Measurements from ENCODE around the gene CNEP1R1. TPM values are rescaled to one million over a fixed set of nuclear protein-coding genes. Genes with fewer than 3 reads are reported as not detected.

CNEP1R1 gene
- polyA plus RNA-seq, 2 of the 4 experiments (the other 2 are of a cell fraction), result 20.7 to 32.0 TPM

DNA sequence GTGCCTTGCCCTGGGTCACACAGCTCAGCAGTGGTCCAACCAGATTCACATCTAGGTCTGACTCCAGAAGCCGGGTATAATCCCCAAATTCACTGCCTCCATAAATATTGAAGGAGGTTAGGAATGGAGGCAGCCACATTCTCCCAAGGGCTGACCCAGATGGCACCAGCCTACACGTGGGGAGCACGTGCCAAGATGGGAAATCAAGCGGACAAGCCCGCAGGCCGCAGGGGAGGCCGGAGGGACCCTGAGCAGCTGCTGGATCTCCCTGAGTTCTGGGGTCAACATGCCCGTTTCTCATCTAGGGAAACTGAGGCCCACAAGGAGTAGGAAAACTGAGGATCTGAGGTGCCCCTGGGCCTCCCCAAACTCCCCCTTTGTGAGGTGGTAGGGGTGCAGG, 32.2 kb upstream of the CNEP1R1 start:
- no peaks in the 10 kb centered on the region for H3K9me3 ChIP-seq
- H3K4me2 ChIP-seq, result no peak overlapping the region
- 65% methylated on average over 8 of the region's 8 CpGs for WGBS (ENCODE audit: missing lambda C conversion rate)
- CTCF ChIA-PET, result no interaction called here
- TF ChIP-seq ZNF302 (CRISPR knock-in tag; IDR thresholded peaks at IDR 0.05) (no peak), CHD4 (IDR thresholded peaks at IDR 0.05; ENCODE audit: borderline replicate concordance) (no peak), HOXB5 (CRISPR knock-in tag; IDR thresholded peaks at IDR 0.05) (no peak), FOSL2 (IDR thresholded peaks at IDR 0.05) (no peak), FOSL2 (CRISPR knock-in tag; IDR thresholded peaks at IDR 0.05) (no peak), JUNB (IDR thresholded peaks at IDR 0.05) (no peak)
- TF ChIP-seq, protein P1, sequence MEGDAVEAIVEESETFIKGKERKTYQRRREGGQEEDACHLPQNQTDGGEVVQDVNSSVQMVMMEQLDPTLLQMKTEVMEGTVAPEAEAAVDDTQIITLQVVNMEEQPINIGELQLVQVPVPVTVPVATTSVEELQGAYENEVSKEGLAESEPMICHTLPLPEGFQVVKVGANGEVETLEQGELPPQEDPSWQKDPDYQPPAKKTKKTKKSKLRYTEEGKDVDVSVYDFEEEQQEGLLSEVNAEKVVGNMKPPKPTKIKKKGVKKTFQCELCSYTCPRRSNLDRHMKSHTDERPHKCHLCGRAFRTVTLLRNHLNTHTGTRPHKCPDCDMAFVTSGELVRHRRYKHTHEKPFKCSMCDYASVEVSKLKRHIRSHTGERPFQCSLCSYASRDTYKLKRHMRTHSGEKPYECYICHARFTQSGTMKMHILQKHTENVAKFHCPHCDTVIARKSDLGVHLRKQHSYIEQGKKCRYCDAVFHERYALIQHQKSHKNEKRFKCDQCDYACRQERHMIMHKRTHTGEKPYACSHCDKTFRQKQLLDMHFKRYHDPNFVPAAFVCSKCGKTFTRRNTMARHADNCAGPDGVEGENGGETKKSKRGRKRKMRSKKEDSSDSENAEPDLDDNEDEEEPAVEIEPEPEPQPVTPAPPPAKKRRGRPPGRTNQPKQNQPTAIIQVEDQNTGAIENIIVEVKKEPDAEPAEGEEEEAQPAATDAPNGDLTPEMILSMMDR (IDR thresholded peaks at IDR 0.05), result no peak
- ATAC-seq (no peak), FAIRE-seq (no peak), DNase-seq (ENCODE audit: low read depth in 1 of 2, low spot score in 1 of 2) (no peak)
- H3K4me3 ChIP-seq, result no peak overlapping the region
- POLR2A ChIA-PET, result no interaction called here
- no peaks in the 10 kb centered on the region for H3K4me1 ChIP-seq
- no peak overlapping the region for H3K27ac ChIP-seq

DNA sequence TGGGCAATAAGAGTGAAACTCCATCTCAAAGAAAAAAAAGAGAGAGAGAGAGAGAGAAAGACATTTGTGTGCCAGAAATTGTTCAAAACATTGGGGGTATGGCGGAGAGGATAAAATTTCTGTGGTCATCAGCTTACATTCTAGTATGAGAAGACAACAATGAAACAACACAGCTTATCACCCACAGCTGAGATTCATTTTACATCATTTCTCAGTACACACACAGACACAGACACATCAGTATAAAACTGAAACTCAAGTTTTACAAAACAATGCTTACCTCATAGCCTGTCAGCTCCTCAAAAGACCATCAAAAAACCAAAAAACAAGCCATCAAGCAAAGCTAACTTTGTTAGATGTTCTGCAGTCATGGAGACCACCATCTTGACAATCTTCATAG, 31.4 kb upstream of the CNEP1R1 start:
- H3K4me1 ChIP-seq, result no peaks in the 10 kb centered on the region
- no peak overlapping the region for H3K4me2 ChIP-seq
- WGBS (ENCODE audit: missing lambda C conversion rate), result 18% methylated on average over 1 of the region's 1 CpG
- FAIRE-seq (no peak), ATAC-seq (no peak), DNase-seq (ENCODE audit: low read depth in 1 of 2, low spot score in 1 of 2) (no peak)
- no peak overlapping the region for H3K27ac ChIP-seq
- ChIA-PET POLR2A (no interaction called here), CTCF (interaction anchor here (0.8 to 0.9 kb wide), 2 partner anchors 31 to 71 kb away, joined by 3 to 9 read pairs; partner anchors contain the start of gene CNEP1R1)
- TF ChIP-seq CBX2 (IDR thresholded peaks at IDR 0.05; ENCODE audit: borderline replicate concordance, low read depth) (no peak), KDM1A (IDR thresholded peaks at IDR 0.05; ENCODE audit: low read depth) (no peak), TP53 (CRISPR knock-in tag; IDR thresholded peaks at IDR 0.05) (no peak)
- no peak overlapping the region for H3K4me3 ChIP-seq
- H3K9me3 ChIP-seq, result no peaks in the 10 kb centered on the region

DNA sequence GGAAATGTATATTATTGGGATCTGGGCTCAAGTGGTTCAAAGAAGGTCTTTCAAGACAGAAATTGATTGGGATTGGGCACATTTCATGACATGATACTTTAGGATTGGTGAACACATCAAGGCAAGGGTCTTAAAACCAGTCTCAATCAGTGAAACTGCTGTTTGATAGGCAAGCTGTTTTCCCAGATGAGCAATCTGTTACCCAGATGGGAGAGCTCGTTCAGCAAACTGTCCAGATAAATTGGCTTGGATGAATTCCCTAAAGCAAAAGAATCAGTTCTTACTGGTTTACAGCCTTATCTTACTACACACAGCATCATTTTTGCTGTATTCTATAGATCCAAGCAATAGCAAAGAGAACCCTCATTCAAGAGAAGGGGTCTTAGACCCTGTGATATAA, 31.0 kb upstream of the CNEP1R1 start:
- no peak for FAIRE-seq
- H3K4me2 ChIP-seq, result no peak overlapping the region
- 3% methylated on average over 1 of the region's 1 CpG for WGBS (ENCODE audit: missing lambda C conversion rate)
- DNase-seq (ENCODE audit: low read depth in 1 of 2, low spot score in 1 of 2), result no peak
- H3K27ac ChIP-seq, result no peak overlapping the region
- no peaks in the 10 kb centered on the region for H3K9me3 ChIP-seq
- no peak for TF ChIP-seq NFE2L2 (conservative IDR thresholded peaks at IDR 0.05; ENCODE audit: low read length)
- TF ChIP-seq ZC3H11A (IDR thresholded peaks at IDR 0.05), result no peak
- no peak for TF ChIP-seq RFX5 (IDR thresholded peaks at IDR 0.05)
- no peak for TF ChIP-seq PHF8 (IDR thresholded peaks at IDR 0.05; ENCODE audit: borderline replicate concordance, low read depth)
- TF ChIP-seq NR3C1 (IDR thresholded peaks at IDR 0.05), result no peak
- TF ChIP-seq HOXA7 (CRISPR knock-in tag; IDR thresholded peaks at IDR 0.05), result no peak
- no peak for TF ChIP-seq CBX2 (IDR thresholded peaks at IDR 0.05; ENCODE audit: borderline replicate concordance, low read depth)
- TF ChIP-seq GATA3 (IDR thresholded peaks at IDR 0.05; ENCODE audit: borderline replicate concordance), result no peak
- TF ChIP-seq RNF2 (IDR thresholded peaks at IDR 0.05; ENCODE audit: borderline replicate concordance, low read depth), result no peak
- TF ChIP-seq, protein P2, sequence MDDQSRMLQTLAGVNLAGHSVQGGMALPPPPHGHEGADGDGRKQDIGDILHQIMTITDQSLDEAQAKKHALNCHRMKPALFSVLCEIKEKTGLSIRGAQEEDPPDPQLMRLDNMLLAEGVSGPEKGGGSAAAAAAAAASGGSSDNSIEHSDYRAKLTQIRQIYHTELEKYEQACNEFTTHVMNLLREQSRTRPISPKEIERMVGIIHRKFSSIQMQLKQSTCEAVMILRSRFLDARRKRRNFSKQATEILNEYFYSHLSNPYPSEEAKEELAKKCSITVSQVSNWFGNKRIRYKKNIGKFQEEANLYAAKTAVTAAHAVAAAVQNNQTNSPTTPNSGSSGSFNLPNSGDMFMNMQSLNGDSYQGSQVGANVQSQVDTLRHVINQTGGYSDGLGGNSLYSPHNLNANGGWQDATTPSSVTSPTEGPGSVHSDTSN (IDR thresholded peaks at IDR 0.05), result no peak
- no peak for TF ChIP-seq EHMT2 (IDR thresholded peaks at IDR 0.05; ENCODE audit: low read depth)
- no peak for TF ChIP-seq JUN (IDR thresholded peaks at IDR 0.05)
- no peak for TF ChIP-seq ESRRA (IDR thresholded peaks at IDR 0.05; ENCODE audit: borderline replicate concordance, low read length)
- TF ChIP-seq EP300 (IDR thresholded peaks at IDR 0.05), result no peak
- TF ChIP-seq MAZ (IDR thresholded peaks at IDR 0.05; ENCODE audit: borderline replicate concordance, low read depth, low read length), result no peak
- no peak for TF ChIP-seq POLR2AphosphoS2 (conservative IDR thresholded peaks at IDR 0.05; ENCODE audit: low read length)
- no peak for TF ChIP-seq SMC3 (IDR thresholded peaks at IDR 0.05)
- TF ChIP-seq, protein P1 (IDR thresholded peaks at IDR 0.05), result no peak
- POLR2A ChIA-PET, result no interaction called here
- H3K4me3 ChIP-seq, result no peak overlapping the region
- CTCF ChIA-PET, result interaction anchor here (0.8 to 0.9 kb wide), 2 partner anchors 31 to 71 kb away, joined by 3 to 9 read pairs; partner anchors contain the start of gene CNEP1R1
- H3K4me1 ChIP-seq, result no peaks in the 10 kb centered on the region
- no peak; a peak in 1 of 6 replicates for ATAC-seq
